IPS-18c (cell line): ENCODE data around the gene C2CD4B.
A peak's percentile ranks its signal among the peaks of the same experiment; 100 is the strongest.

Experiments used
- H3K4me3 ChIP-seq: 2 replicates; pipeline ENCODE4 v1.7.0; 2013; ENCODE audit warnings: low read depth, mild to moderate bottlenecking, low read length, moderate library complexity; ENCODE audit not compliant: insufficient read depth
- H3K9me3 ChIP-seq: one replicate; pipeline ENCODE4 v1.6.1; 2013; ENCODE audit warnings: mild to moderate bottlenecking, low read length, moderate library complexity; ENCODE audit not compliant: control insufficient read depth, insufficient read depth

The C2CD4B gene, protein sequence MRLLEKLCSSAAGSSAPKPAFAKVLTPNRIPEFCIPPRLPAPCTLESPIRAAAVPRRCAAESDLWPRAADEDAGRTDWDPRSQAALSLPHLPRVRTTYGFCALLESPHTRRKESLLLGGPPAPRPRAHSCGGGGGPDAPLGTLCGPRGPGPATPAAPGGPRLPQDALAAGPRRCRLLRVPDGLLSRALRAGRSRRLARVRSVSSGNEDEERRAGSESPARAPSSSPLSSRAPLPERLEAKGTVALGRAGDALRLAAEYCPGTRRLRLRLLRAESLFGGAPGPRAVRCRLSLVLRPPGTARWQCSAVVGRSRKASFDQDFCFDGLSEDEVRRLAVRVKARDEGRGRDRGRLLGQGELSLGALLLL

DNA sequence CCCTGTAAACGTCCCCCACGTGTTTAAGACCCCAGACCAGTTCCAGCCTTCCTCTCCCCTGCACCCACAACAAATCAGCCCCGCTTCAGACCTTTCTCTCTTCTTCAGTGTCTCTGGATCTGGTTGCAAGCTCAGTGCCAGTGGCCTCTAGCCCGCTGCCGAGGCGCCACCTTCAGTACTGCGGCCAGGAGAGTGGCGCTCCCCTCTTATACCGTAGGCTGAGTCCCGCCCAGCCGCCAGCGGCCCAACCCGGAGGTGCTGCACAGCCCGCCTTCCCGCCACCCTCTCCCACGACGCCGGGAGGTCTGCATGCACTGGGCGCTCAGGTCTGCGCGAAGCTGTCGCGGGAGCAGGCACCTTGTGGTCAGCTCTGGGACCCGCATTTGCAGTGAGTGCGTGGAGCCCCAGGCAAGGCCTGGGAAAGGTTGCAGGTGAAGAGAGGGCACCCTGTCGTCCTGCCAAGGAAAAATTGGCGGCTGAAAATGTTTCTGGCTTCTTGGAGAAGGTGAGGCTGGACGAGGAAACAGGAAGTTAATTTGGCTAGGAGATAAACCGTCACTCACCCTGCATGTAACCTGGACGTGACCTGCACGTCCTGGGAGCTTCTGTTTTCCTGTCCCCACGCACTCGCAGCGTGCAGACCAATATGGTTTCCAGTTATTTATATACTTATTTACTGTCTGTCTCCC, at the start of gene C2CD4B:
TSS of gene C2CD4B (minus strand) at position 182 of the 689 bp plus-strand sequence. CDS start 301 bp downstream, outside the sequence.
- Histone ChIP-seq H3K4me3 (peak within 1 kb of the TSS; percentile 63), H3K9me3 (no peaks in the 10 kb centered on the region)

DNA sequence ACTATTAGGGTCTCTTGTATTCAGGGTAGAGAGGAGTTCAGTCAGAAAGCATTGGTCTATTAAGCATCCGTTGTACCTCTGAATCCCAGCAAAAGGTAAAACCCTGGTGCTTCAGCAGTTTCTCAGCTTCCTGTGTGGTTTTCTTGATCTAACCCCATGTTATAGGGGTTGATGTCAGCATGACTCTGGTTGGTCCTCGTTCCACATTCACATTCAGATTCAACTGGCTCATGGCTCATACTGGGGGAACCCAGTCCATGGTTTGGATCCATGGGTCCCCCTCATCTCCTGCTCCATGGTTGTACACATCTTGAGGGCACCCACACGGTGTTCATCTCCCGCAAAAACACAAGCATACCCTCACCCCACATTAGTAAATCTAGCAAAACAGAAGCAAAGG, 47.7 kb upstream of the C2CD4B start:
- Histone ChIP-seq H3K4me3 (no peak overlapping the region), H3K9me3 (peaks cover 8% of the 10 kb centered on the region)

DNA sequence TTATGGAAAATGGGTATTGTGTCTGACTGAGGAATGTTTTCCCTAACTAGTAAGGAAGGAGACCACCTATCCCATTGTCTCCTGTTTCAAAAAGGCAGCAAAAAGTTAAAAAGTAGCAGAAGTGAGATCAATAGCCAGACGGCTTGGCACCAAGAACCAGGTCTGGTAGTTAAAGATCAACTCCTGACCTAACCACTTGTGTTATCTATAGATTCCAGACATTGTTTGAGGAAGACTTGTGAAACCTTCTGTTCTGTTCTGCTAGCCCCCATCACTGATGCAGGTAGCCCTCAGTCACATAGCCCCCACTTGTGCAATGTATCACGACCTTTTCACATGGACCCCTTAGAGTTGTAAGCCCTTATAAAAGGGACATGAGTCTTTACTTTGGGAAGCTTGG, 46.3 kb upstream of the C2CD4B start:
- Histone ChIP-seq H3K9me3 (peaks cover 4% of the 10 kb centered on the region), H3K4me3 (no peak overlapping the region)

DNA sequence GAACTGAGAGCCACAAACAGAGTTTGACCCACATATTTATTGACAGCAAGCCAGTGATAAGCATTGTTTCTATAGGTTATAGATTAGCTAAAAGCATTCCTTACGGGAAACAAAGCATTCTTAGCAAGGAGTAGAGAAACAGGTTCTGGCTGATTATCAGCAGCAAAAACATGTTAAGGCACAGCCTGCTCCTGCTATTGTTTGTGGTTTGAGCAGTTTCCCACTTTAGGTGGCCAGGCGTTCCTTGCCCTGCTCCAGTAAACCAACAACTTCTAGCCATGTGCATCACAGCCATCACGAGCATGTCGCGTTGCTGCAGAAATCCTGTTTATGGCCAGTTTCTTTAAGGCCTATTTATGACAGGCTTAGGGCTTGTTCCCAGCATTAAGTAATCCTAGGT, 44.7 kb upstream of the C2CD4B start:
- H3K4me3 ChIP-seq, result no peak overlapping the region
- peaks cover 4% of the 10 kb centered on the region for H3K9me3 ChIP-seq

DNA sequence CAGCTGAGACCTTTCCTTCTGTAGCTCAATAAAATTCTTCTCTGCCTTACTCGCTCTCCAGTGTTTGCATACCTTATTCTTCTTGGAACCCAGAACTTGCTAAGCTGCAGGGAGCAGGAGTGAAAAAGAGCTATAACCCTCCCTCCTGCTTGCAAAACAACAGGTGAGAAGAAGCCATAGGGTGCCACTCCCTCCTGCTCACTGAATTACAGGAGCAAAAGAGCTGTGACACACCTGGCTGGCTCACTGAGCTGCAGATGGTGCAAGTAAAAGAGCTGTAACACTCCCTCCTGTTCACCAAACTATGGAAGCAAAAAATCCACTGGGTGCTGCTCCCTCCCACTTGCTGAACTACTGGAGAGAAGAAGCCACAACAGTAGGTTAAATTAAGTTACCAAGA, 44.2 kb upstream of the C2CD4B start:
- peaks cover 4% of the 10 kb centered on the region for H3K9me3 ChIP-seq
- H3K4me3 ChIP-seq, result no peak overlapping the region

DNA sequence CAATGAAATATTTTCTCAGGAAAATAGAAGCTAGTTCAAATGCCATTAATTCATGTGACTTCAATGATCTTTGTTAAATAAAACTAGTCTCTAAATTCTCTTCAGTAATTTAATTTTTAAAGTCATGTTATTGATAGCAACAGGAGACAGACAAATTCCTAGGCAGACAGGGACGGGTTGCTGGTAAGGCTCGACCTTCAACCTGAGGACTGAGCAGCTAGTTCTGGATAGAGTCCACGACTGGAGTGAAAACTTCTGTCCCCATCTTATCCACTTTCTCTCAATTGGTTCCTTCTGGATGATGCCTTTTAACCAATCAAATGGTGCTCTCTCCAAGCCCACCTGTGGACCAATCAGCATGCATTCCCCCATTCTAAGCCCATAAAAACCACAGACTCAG, 43.8 kb upstream of the C2CD4B start:
- H3K9me3 ChIP-seq, result peaks cover 4% of the 10 kb centered on the region
- H3K4me3 ChIP-seq, result no peak overlapping the region

DNA sequence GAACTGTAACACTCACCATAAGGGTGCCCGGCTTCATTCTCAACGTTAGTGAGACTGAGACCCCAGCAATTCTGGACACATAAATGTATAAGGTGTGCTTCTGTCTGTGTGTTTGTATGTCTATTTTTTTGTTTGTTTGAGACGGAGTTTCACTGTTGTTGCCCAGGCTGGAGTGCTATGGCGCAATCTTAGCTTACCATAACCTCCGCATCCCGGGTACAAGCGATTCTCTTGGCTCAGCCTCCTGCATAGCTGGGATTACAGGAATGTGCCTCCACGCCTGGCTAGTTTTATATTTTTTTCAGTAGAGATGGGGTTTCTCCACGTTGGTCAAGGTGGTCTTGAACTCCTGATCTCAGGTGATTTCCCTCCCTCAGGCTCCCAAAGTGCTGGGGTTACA, 43.3 kb upstream of the C2CD4B start:
- Histone ChIP-seq H3K9me3 (peaks cover 4% of the 10 kb centered on the region), H3K4me3 (no peak overlapping the region)

DNA sequence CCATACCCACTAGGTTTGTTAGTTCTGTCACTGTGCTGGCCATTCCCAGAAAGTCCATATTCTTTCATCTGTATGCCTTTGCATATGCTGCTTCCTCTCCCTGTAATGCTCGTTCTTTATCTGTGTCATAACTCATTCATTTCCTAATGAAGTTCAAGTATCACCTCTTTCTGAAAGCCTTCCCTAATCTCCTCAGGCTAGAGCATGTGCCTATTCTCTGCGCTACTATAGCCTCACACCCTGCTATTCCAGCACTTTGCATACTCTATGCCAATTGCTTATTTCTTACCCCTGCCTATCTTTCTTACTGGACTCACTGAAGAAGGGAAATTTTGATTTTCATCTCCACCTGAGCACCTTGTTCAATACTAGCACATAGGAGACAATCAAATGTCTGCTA, 25.6 kb upstream of the C2CD4B start:
- Histone ChIP-seq H3K4me3 (no peak overlapping the region), H3K9me3 (no peaks in the 10 kb centered on the region)

DNA sequence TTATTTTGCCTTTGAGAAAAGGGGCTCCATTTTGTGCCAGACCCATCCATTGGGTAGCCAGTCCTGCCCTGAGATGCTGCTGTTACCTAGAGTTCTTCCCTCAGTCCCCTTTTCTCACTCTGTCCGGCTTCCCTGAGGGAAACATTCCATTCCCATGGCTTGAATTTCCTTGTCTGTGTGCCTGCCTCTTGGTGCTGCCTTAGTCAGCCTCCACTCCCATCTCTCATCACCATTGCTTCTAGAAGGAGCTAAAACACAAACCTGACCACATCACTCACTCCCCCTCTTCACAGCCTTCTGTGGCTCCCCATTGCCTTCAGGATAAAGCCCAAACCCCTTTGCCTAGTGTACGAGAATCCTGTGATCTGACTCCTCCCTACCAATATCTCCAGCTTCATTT, 25.2 kb upstream of the C2CD4B start:
- H3K4me3 ChIP-seq, result no peak overlapping the region
- no peaks in the 10 kb centered on the region for H3K9me3 ChIP-seq

DNA sequence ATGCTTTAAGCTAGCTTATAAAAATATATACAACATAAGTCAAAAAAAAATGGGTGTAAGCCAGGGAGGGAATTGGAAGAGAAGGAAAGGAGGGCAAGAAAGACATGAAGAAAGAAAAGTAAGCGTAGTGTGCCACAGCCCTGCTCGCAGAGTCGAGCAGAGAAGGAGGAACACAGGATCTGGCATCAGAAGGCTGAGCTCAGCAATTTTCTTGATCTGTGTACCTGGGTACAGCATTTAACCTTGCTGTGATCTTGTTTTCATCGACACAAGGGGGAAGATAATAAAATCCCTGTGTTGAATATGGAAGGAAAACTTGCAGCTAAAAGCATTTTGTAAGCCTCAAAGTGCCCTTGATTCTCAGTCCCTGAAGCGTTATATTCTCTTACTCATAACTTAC, 23.7 kb upstream of the C2CD4B start:
- Histone ChIP-seq H3K4me3 (no peak overlapping the region), H3K9me3 (no peaks in the 10 kb centered on the region)

DNA sequence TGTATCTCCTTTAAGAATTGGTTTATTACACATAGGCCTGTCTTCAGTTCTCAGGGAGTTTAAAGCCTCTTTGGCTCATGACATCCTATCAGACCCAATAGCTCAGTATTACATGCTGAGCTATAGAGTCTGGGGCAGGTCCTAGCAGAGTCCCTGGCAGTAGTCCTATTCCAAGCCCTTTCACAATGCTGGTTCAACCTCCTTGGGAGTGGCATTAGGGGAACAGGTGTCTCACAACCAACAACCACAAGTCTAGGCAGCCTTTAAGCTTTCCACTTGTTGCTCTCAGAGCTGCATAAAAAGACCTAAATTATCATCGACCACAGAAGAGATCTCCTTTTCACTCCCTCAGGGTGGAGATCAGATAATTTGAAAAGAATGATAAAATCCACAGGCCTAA, 22.8 kb upstream of the C2CD4B start:
- Histone ChIP-seq H3K4me3 (no peak overlapping the region), H3K9me3 (no peaks in the 10 kb centered on the region)

DNA sequence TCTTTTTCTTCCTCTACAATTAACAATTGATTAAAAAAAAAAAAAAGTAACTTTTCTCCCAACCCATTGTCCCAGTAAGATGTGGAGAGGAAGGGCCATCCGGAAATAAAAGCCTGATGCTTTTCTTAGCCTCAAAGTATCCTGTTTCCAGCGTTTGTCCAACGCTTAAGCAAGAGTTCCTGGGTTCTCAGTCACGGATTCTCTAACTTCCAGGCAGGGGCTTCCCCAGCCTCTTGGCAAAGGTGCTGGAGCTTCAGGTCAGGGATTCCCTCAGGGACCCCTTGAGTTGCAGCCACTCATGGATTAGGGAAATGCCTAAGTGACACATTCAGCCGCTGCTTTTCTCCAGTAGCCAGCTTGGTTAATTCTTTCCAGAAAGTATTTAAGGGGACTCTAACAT, 22.3 kb upstream of the C2CD4B start:
- Histone ChIP-seq H3K9me3 (no peaks in the 10 kb centered on the region), H3K4me3 (no peak overlapping the region)

DNA sequence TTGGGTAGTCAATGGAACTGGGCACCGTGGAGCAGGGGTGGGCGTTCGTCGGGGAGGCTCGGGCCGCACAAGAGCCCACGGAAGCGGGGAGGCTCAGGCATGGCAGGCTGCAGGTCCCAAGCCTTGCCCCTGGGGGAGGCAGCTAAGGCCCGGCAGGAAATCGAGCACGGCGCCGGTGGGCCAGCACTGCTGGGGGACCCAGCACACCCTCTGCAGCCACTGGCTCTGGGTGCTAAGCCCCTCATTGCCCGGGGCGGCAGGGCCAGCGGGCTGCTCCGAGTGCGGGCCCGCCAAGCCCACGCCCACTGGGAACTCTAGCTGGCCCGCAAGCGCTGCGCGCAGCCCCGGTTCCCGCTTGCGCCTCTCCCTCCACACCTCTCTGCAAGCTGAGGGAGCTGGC, 21.5 kb upstream of the C2CD4B start:
- Histone ChIP-seq H3K9me3 (no peaks in the 10 kb centered on the region), H3K4me3 (no peak overlapping the region)

DNA sequence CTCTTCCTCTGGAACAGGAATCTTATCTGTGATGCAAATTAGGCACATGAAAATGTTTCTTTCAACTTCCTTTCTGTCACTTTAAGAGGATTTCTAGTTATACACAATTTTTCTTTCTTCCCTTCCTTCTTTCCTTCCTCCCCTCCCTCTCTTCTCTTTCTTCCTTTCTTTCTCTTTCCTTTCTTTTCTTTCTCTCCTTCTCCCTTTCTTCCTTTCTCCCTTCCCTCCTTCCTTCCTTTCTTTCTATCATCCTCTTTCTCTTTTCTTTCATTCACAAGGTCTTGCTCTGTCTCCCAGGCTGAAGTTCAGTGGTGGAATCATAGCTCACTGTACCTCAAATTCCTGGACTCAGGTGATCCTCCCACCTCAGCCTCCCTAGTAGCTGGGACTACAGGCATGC, 18.0 kb upstream of the C2CD4B start:
- Histone ChIP-seq H3K9me3 (no peaks in the 10 kb centered on the region), H3K4me3 (no peak overlapping the region)

DNA sequence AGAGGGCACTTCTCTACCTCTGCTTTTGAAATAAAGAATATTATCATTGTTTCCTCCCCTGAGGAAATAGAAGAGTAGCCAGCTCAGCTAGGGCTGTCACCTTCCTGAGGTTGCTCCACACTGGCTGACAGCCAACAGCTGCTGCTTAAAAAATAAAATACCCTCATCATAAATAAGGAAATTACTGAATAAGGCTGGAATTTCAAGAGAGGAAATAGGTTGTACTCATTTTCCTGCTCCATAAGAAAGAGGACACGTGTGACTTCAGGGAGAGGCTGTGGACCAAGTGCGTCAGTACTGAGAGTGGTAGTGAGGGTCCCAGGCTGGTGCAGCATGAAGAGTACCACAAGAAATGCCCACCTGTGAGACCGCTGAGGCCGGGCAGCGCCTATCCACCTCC, 8.1 kb upstream of the C2CD4B start:
- Histone ChIP-seq H3K9me3 (no peaks in the 10 kb centered on the region), H3K4me3 (no peak overlapping the region)

DNA sequence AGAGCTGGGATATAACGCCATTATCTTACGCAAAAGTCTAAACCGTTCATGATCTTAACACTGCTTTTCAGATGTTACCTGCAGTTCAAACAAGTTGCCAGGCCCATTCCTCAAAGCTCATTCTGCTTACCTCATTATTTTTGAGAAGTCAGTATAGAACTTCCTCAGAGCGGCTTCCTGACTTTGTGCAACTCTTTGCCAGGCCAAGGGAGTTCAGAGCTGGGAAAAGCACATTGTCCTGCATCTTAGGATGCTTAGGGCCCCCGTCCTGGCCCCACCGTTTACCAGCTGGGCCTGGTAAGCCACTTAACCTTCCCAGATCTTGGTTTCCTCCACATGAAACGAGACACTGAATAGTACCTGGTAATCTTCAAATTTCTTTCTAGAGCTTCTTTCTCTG, 6.8 kb upstream of the C2CD4B start:
- no peak overlapping the region for H3K4me3 ChIP-seq
- no peaks in the 10 kb centered on the region for H3K9me3 ChIP-seq

DNA sequence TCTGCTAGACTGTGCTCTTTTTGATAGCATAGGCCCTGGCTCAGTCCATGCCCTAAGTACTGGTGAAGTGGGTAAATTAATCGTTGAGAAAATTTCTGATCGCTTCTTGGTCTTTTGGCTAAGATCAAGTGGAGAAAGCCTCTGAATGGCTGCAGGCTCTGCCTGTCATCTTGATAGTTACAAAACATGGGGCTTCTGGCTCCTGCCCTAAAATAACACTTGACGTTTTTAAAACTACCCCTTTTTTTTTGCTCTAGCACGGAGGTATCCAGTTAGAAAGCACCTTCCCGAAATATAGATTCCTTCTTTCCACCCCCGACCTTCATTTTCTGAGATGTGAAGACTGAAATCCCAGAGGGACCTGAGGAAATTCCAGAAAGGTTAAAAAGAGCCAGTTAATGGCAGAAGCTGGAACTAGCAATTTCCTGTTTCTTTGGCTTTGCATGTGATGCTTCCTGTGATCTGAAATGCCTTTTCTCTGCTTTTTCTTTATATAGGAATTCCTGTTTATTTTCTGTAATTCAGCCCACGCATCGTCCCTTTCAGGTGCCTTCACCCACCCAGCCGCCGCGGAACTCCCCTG, 799 bp upstream of the C2CD4B start:
- Histone ChIP-seq H3K4me3 (no peak overlapping the region), H3K9me3 (no peaks in the 10 kb centered on the region)

DNA sequence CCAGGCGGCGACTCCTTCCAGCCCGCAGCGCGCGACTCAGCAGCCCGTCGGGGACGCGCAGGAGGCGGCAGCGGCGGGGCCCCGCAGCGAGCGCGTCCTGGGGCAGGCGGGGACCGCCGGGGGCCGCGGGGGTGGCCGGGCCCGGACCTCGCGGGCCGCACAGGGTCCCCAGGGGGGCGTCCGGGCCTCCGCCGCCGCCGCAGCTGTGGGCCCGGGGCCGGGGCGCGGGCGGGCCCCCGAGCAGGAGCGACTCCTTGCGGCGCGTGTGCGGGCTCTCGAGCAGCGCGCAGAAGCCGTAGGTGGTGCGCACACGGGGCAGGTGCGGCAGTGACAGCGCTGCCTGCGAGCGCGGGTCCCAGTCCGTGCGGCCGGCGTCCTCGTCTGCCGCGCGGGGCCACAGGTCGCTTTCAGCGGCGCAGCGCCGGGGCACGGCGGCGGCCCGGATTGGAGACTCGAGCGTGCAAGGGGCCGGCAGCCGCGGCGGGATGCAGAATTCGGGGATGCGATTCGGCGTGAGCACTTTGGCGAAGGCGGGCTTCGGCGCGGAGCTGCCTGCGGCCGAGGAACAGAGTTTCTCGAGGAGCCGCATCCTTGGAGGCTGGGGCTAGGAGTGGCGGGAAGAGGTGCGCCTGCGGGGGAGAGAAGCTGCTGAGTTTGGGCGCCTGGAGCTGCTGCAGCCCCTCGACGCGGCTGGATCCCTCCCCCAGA, 535 bp downstream of the C2CD4B start:
- Histone ChIP-seq H3K4me3 (peak overlapping the region; percentile 63), H3K9me3 (no peaks in the 10 kb centered on the region)
